Fibroblast of upper back skin (primary cell): ENCODE data around the gene BMP10.

Experiments used
- DNase-seq: peaks from one replicate; pipeline ENCODE4 v3.0.0-alpha.2; 2013

Gene BMP10

DNA sequence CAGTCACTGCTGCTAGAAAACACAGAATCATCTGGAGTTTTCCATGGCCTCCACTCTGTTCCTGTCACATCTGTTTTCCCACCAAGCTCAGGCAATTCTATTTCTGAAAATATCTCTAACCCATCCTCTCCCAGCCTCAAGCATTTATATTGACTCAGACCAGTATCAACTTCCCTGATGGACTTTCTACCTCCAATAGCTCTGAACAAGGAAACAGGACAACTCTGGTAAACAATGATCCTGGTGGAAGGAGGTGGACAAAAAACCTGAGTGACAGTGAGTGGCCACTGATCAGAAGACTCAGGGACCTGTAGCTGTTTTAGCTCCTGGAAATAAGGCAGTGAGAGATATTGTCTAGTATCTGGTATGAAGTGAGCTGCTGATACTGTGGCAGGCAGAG is 23.4 kb downstream of the BMP10 start:
- DNase-seq, result no peak

DNA sequence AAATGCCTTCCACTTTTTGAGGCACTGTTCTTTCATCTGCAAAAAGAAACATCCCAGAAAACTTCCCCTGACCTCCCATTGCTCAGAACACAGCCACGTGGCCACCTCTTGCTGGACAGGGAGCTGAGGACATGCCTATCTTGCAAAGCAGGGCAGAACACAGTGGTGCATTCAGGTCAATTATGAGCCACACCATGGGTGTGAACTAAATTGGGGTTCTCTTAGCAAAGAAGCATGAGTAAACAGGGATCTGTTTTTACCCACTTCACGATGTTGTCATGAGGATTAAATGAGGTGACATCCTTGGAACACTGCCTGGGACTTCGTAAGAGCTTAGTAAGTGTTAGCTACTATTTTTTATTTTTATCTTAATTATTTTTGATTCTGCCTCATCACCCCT is 25.1 kb downstream of the BMP10 start:
- DNase-seq, result no peak

GRCh38 chr2:68845043-68845442 is 26.2 kb downstream of the BMP10 start:
- no peak for DNase-seq

DNA sequence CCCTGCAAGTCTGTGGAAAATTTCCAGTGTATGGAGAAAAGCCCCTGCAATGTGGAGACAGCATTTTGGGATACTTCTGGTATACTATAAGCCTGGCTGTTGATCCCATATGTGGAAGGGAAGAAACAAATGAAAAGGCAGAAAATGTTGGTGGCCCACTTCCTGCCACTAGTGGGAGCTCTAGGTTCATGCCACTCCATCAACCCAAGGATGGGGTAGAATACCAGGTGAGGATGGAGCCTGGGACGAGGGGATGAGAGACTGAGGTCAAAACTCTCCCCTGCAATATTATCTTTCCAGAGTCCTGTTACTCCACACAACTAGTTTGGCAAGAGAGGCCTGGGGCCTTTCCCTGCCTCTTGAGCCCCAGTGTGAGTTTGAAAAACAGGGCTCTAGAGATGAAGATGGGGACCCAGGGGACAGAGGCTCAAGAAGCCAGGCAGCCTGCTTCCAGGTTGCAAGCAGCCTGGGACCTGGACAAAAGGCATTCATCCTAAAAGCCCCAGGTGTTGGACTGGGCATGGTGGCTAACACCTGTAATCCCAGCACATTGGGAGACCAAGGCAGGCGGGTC is 31.9 kb downstream of the BMP10 start:
- DNase-seq, result no peak

- DNase-seq, result no peak
Measured at GRCh38 chr2:68838641-68839040, 32.6 kb downstream of the BMP10 start.

GRCh38 chr2:68837861-68838341 is 33.3 kb downstream of the BMP10 start:
- DNase-seq, result peak; percentile 33

DNA sequence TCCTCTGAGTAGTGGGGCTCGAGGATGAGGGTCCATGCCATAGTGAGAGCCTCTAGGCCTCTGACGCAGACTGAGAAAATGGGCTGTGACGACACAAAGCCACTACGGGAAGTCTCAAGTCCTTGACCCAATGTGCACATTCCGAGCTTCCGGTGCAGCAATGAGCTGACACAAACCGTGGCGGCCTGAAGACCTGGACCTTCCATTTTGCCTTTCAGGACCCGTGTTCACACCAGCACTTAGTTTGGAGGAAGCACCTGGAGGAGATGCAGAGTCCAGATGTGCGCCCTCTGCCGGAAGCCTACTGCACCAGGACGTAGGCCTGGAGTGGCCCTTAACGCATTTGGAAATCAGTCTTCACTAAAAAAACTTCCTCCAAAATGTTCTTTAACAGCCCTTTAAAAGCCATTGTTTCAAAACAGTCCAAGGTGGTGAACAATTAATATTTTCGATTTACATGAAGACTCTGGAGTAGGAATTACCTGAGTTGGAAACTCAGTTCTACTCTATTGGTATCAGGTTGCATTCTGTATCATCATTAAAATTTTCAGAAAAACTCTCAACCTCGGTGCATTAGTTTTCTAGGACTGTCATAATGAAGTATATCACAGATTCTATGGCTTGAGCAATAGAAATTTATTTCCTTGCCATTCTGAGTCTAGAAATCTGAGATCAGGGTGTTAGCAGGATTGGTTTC is 33.9 kb downstream of the BMP10 start:
- DNase-seq, result peak; percentile 32

- DNase-seq, result no peak
Measured at GRCh38 chr2:68835621-68836020, 35.6 kb downstream of the BMP10 start.

GRCh38 chr2:68834737-68835376 is 36.3 kb downstream of the BMP10 start:
- no peak for DNase-seq

GRCh38 chr2:68833162-68833561 is 38.0 kb downstream of the BMP10 start:
- no peak for DNase-seq

GRCh38 chr2:68832233-68832869 is 38.8 kb downstream of the BMP10 start:
- peak; percentile 21 for DNase-seq

DNA sequence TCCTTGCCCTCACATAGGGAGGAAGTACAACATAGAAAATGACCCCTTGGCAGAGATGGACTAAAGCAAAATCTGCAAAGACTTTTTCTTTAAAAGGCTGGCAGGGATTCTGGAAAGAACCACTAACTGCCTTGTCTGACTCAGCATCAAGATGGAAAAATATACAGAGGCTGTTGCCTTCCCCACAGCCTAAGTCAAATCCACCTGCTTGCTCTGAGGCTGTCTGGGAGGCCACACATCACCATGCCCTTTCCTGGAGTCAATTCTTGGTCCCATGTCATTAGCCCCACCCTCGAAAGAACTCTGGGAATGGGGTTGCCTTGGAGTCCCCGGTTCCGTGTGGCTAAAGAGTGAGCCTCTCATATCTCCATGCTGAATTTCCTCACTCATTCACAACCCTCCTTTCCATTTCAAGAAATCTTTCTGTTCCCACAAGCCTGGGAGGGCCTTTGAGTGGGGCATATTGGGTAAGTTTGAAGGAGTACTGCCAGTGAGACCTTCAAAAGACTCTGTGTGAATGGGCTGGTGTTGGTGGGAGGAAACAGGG is 39.4 kb downstream of the BMP10 start:
- DNase-seq, result peak; percentile 28

- no peak for DNase-seq
Measured at GRCh38 chr2:68829749-68830148, 41.4 kb downstream of the BMP10 start.

DNA sequence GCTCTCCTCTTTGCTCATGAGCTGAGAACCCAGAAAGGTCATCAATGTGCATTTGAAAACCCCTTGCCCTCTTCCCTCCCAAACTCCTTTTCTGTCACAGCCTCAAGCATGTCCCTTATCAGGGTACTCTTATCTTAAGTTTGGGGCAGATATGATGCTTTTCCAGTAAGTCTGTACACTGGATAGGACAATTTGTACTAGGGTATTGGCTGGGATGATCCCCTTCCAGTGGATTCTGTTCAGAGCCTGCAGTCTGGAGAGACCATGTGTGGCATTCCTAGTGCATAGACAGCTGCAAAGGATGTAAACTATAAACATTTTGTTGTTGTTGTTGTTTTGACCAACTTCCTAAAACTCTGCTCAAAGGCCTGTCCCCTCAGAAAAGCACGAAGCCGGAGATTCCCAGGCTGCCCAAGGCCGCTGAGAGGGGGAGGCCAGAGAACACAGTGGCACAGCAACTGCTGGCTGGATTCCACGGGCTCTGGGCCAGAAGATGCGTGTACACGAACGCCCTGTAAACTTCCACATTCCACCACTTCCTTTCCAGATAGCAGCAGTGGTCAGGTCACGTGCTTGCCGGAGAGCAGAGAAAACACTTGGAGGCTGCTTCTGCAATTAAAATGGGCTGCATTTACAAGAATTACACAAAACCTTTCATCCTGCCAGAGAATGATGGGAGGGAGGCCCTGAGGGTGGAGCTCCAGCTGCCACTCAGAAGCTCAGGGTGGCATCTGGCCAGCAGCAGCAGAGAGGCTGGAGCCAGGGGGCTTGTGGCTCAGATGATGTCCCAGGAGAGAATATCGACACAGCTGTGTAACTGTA is 42.1 kb downstream of the BMP10 start:
- DNase-seq, result peak; percentile 92

DNA sequence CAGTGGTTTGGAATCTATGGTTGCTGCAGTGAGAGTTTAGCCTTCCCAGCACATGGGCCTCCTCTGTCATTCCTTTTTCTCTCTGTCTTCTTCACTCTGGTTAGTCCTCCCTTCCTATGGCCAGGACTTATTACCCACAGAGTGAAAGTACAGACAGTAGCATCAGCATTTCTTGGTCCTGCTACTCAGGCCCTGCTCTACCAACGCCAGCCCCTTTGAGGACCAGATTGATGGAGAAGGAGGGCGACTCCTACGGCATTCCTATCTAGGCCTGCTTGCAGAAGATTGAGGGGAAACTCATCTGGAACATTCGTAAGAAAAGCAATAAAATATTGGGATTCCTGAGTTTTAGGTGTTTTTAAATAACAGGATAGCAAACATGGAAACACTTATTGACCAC is 43.5 kb downstream of the BMP10 start:
- no peak for DNase-seq

- no peak for DNase-seq
Measured at GRCh38 chr2:68825866-68826265, 45.3 kb downstream of the BMP10 start.

GRCh38 chr2:68824831-68825230 is 46.4 kb downstream of the BMP10 start:
- DNase-seq, result peak; percentile 66

GRCh38 chr2:68822207-68822872 is 48.9 kb downstream of the BMP10 start:
- no peak for DNase-seq

DNA sequence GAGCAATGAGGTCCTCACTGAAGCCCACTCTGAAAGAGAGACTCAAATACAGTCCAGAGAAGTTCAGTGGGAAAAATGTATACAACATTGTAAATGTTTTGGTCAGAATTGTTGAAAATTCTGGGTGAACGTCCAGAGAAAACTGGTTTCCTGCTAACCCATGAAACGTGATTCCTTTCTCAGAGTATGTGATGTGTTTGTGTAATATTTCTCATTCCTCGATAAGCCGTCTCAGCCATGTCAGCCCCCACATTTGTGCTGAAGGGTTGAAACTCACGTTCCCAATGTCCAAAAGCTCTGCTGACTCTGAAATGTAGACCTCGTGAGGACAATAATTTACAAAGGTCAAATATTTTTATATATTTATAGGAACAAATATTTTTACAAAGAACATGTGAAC is 51.6 kb downstream of the BMP10 start:
- no peak for DNase-seq

DNA sequence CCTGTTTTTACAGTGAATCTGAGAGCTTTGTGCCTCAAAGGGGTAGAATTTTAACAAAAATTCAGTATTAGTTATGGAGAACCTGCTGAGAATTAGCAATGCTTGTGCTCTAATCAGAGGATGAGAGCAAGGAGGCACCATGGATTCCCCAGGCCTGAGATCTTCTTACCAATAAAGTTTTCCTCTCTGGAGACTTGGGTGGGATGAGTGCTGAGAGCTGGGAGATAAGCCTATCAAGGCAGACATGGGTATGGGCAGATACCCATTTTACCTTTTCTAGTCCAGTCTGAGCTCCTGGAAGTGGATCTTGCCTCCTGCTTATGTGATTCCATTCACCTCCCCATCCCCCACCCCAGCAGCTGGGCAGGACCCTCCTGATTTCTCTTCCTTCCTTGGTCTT is 53.9 kb downstream of the BMP10 start:
- DNase-seq, result no peak
